Osteocyte (in vitro differentiated cells): ENCODE data around the gene ABHD17A. TPM values are rescaled to one million over a fixed set of nuclear protein-coding genes. Genes with fewer than 3 reads are reported as not detected.
"Not testable (repeated sequence)": the region's sequence is repeated elsewhere in the genome, so short reads cannot be mapped to it uniquely, and the experiment has no call there.

Experiments
- DNase-seq: peaks from one replicate; pipeline ENCODE4 v3.0.0; 2021; ENCODE audit warnings: mixed read lengths; ENCODE audit not compliant: unreplicated experiment; ENCODE audit errors: extremely low spot score
- H3K27ac Mint-ChIP-seq: one replicate; pipeline ENCODE4 v1.8.0; 2021; ENCODE audit warnings: mild to moderate bottlenecking, mixed read lengths; ENCODE audit not compliant: unreplicated experiment
- H3K27me3 Mint-ChIP-seq: one replicate; pipeline ENCODE4 v1.8.0; 2021; ENCODE audit warnings: mixed read lengths; ENCODE audit not compliant: unreplicated experiment
- H3K36me3 Mint-ChIP-seq: one replicate; pipeline ENCODE4 v1.8.0; 2021; ENCODE audit warnings: mixed read lengths; ENCODE audit not compliant: unreplicated experiment
- H3K4me1 Mint-ChIP-seq: one replicate; pipeline ENCODE4 v1.8.0; 2021; ENCODE audit warnings: mixed read lengths; ENCODE audit not compliant: unreplicated experiment
- H3K4me3 Mint-ChIP-seq: one replicate; pipeline ENCODE4 v1.8.0; 2021; ENCODE audit warnings: mild to moderate bottlenecking, moderate library complexity, mixed read lengths; ENCODE audit not compliant: unreplicated experiment
- H3K9me3 Mint-ChIP-seq: one replicate; pipeline ENCODE4 v1.8.0; 2021; ENCODE audit warnings: mixed read lengths; ENCODE audit not compliant: unreplicated experiment
- CTCF ChIP-seq: fragments of 200-600 bp; sonication (generic); IDR thresholded peaks from 2 replicates; pipeline ENCODE4 v1.5.0; 2021; ENCODE audit warnings: antibody characterized with exemption, mild to moderate bottlenecking, moderate library complexity
- total RNA-seq: library from RNA; stranded (reverse); gene quantifications from 2 replicates; pipeline ENCODE4 v1.2.1, GENCODE V29; 2021

Gene ABHD17A
- total RNA-seq, 1 donor from 2014 or later, result 63.4 TPM

- Mint-ChIP-seq H3K9me3 (no peaks in the 10 kb centered on the region), H3K4me3 (peak overlapping the region; percentile 98), H3K27me3 (no peaks in the 10 kb centered on the region), H3K4me1 (peaks cover 30% of the 10 kb centered on the region), H3K36me3 (no peaks in the 10 kb centered on the region), H3K27ac (peak overlapping the region; percentile 82)
- no peak for DNase-seq
- no peak for TF ChIP-seq CTCF
Observed at GRCh38 chr19:1884719-1885334, 469 bp downstream of the ABHD17A start.

- no peaks in the 10 kb centered on the region for H3K27me3 Mint-ChIP-seq
- H3K36me3 Mint-ChIP-seq, result no peaks in the 10 kb centered on the region
- peak overlapping the region; percentile 82 for H3K27ac Mint-ChIP-seq
- no peaks in the 10 kb centered on the region for H3K9me3 Mint-ChIP-seq
- no peak for DNase-seq
- H3K4me1 Mint-ChIP-seq, result peaks cover 30% of the 10 kb centered on the region
- peak overlapping the region; percentile 98 for H3K4me3 Mint-ChIP-seq
- no peak for TF ChIP-seq CTCF
Observed at GRCh38 chr19:1884291-1884718, 991 bp downstream of the ABHD17A start.

GRCh38 chr19:1883784-1884183 is 1.5 kb downstream of the ABHD17A start:
- no peak for DNase-seq
- Mint-ChIP-seq H3K9me3 (no peaks in the 10 kb centered on the region), H3K27ac (peak overlapping the region; percentile 82), H3K36me3 (no peaks in the 10 kb centered on the region), H3K4me1 (peaks cover 30% of the 10 kb centered on the region), H3K4me3 (peak overlapping the region; percentile 98), H3K27me3 (no peaks in the 10 kb centered on the region)
- TF ChIP-seq CTCF, result no peak

GRCh38 chr19:1882786-1883692 is 2.3 kb downstream of the ABHD17A start:
- Mint-ChIP-seq H3K4me1 (peaks cover 30% of the 10 kb centered on the region), H3K9me3 (no peaks in the 10 kb centered on the region), H3K36me3 (no peaks in the 10 kb centered on the region), H3K27ac (peak overlapping the region; percentile 47), H3K4me3 (peak overlapping the region; percentile 98), H3K27me3 (no peaks in the 10 kb centered on the region)
- TF ChIP-seq CTCF, result no peak
- no peak for DNase-seq

GRCh38 chr19:1882089-1882785 is 3.1 kb downstream of the ABHD17A start:
- peaks cover 26% of the 10 kb centered on the region for H3K4me1 Mint-ChIP-seq
- no peaks in the 10 kb centered on the region for H3K9me3 Mint-ChIP-seq
- no peak for DNase-seq
- H3K36me3 Mint-ChIP-seq, result no peaks in the 10 kb centered on the region
- H3K4me3 Mint-ChIP-seq, result no peak overlapping the region
- no peak for TF ChIP-seq CTCF
- no peak overlapping the region for H3K27ac Mint-ChIP-seq
- no peaks in the 10 kb centered on the region for H3K27me3 Mint-ChIP-seq

- H3K36me3 Mint-ChIP-seq, H3K9me3 Mint-ChIP-seq, DNase-seq, H3K4me3 Mint-ChIP-seq, H3K27ac Mint-ChIP-seq, H3K27me3 Mint-ChIP-seq: not testable (repeated sequence)
- peaks cover 26% of the 10 kb centered on the region for H3K4me1 Mint-ChIP-seq
Observed at GRCh38 chr19:1881393-1882088, 3.8 kb downstream of the ABHD17A start.
